ENCODE results near the gene HIVEP1. TPM values are rescaled to one million over a fixed set of nuclear protein-coding genes. Genes with fewer than 3 reads are reported as not detected.

Gene HIVEP1
- total RNA-seq, 1 donor from 2014 or later, result 27.8 TPM

DNA sequence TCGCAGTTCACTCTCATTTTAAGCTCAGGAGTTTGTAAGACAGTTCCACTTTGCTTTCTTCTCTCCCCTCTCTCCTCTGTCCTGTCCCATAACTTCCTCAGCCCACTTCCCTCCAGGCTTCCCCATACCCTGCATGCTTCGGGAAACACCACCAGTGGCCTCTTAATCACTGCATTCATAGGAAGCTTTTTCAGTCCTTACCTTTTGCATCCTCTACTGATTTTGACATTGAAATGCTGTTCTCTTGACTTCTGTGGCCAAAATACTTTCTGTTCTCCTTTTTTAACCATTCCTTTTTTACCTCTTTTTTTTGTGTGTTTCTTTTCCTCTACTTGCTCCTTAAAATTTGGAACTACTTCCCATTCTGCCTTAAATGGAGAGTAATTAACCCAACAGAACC is 69.7 kb downstream of the HIVEP1 start:
- Mint-ChIP-seq H3K9me3 (ENCODE audit: unreplicated experiment) (no peaks in the 10 kb centered on the region), H3K4me3 (ENCODE audit: unreplicated experiment) (no peak overlapping the region), H3K36me3 (ENCODE audit: unreplicated experiment) (no peaks in the 10 kb centered on the region), H3K27me3 (ENCODE audit: unreplicated experiment) (no peaks in the 10 kb centered on the region), H3K4me1 (ENCODE audit: unreplicated experiment) (peaks cover 18% of the 10 kb centered on the region), H3K27ac (ENCODE audit: unreplicated experiment) (no peak overlapping the region)
- TF ChIP-seq, protein P1, sequence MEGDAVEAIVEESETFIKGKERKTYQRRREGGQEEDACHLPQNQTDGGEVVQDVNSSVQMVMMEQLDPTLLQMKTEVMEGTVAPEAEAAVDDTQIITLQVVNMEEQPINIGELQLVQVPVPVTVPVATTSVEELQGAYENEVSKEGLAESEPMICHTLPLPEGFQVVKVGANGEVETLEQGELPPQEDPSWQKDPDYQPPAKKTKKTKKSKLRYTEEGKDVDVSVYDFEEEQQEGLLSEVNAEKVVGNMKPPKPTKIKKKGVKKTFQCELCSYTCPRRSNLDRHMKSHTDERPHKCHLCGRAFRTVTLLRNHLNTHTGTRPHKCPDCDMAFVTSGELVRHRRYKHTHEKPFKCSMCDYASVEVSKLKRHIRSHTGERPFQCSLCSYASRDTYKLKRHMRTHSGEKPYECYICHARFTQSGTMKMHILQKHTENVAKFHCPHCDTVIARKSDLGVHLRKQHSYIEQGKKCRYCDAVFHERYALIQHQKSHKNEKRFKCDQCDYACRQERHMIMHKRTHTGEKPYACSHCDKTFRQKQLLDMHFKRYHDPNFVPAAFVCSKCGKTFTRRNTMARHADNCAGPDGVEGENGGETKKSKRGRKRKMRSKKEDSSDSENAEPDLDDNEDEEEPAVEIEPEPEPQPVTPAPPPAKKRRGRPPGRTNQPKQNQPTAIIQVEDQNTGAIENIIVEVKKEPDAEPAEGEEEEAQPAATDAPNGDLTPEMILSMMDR (IDR thresholded peaks at IDR 0.05), result no peak
- DNase-seq (ENCODE audit: extremely low spot score, unreplicated experiment), result no peak

DNA sequence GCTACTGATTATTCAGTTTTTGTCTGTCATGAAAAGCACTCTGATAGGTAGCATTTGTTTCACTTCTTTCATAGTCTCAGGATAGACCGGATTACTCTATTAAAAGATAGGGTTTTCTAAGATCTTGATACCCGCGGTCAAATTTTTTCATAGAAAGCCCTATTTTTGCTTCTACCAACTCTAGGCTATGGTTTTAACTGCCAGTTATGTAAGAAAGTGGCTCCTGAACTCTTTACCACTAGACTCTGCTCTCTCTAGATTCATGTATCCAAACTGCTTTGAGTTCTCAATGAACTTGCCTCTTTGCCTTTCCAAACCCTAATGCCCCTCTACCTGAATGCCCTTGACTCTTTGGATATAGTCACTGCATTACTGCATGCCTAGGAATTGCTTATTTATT is 70.3 kb downstream of the HIVEP1 start:
- Mint-ChIP-seq H3K36me3 (ENCODE audit: unreplicated experiment) (no peaks in the 10 kb centered on the region), H3K4me3 (ENCODE audit: unreplicated experiment) (no peak overlapping the region), H3K9me3 (ENCODE audit: unreplicated experiment) (no peaks in the 10 kb centered on the region)

DNA sequence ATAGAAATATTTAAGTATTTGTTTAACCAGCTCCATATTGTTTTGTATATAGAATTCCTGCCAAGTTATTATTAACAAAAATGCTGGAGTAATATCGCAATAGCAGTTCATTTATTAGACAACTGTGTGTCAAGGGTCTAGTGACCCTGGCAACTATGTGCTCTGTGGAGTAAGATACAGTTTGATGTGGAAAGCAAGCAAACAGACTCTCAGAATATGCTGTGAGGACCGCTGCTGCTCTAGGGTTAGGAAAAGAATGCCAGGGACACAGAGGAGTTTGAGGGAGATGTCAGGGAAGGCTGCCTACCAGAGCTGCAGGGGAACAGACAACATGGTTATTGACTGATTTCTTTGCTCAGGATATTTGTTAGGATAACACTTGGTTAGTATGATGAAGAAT is 71.2 kb downstream of the HIVEP1 start:
- no peaks in the 10 kb centered on the region for H3K36me3 Mint-ChIP-seq (ENCODE audit: unreplicated experiment)
- TF ChIP-seq, protein P1 (IDR thresholded peaks at IDR 0.05), result no peak
- no peak for DNase-seq (ENCODE audit: extremely low spot score, unreplicated experiment)
- no peaks in the 10 kb centered on the region for H3K27me3 Mint-ChIP-seq (ENCODE audit: unreplicated experiment)
- peaks cover 18% of the 10 kb centered on the region for H3K4me1 Mint-ChIP-seq (ENCODE audit: unreplicated experiment)
- no peak overlapping the region for H3K27ac Mint-ChIP-seq (ENCODE audit: unreplicated experiment)
- H3K4me3 Mint-ChIP-seq (ENCODE audit: unreplicated experiment), result no peak overlapping the region
- no peaks in the 10 kb centered on the region for H3K9me3 Mint-ChIP-seq (ENCODE audit: unreplicated experiment)

More for the DNA sequence above, 70.3 kb downstream of the HIVEP1 start:
- Mint-ChIP-seq H3K4me1 (ENCODE audit: unreplicated experiment) (peaks cover 18% of the 10 kb centered on the region), H3K27me3 (ENCODE audit: unreplicated experiment) (no peaks in the 10 kb centered on the region), H3K27ac (ENCODE audit: unreplicated experiment) (no peak overlapping the region)
- TF ChIP-seq, protein P1 (IDR thresholded peaks at IDR 0.05), result no peak
- DNase-seq (ENCODE audit: extremely low spot score, unreplicated experiment), result no peak

DNA sequence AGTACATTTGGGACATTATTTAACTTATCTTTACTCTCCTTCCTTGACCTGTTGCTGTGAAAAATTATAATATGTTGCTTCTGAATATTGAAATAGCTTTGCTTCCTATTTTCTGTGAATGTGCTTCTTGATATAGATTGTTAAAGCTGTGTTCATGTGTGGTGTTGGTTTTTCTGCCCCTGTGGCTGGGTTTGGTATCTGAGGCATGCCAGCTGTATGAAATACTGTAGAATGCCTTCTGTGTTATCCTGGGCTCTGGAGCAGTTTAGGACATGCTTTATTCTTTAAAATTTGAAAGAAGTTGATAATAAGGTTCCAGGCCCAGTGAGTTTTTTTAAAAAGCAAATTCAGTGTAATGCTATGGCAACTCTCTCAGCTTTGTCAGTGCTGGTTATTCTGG is 71.7 kb downstream of the HIVEP1 start:
- H3K4me1 Mint-ChIP-seq (ENCODE audit: unreplicated experiment), result peaks cover 18% of the 10 kb centered on the region
- H3K4me3 Mint-ChIP-seq (ENCODE audit: unreplicated experiment), result no peak overlapping the region
- no peak for DNase-seq (ENCODE audit: extremely low spot score, unreplicated experiment)
- H3K27me3 Mint-ChIP-seq (ENCODE audit: unreplicated experiment), result no peaks in the 10 kb centered on the region
- H3K9me3 Mint-ChIP-seq (ENCODE audit: unreplicated experiment), result no peaks in the 10 kb centered on the region
- H3K36me3 Mint-ChIP-seq (ENCODE audit: unreplicated experiment), result no peaks in the 10 kb centered on the region
- TF ChIP-seq, protein P1 (IDR thresholded peaks at IDR 0.05), result no peak
- H3K27ac Mint-ChIP-seq (ENCODE audit: unreplicated experiment), result peak overlapping the region; percentile 61

DNA sequence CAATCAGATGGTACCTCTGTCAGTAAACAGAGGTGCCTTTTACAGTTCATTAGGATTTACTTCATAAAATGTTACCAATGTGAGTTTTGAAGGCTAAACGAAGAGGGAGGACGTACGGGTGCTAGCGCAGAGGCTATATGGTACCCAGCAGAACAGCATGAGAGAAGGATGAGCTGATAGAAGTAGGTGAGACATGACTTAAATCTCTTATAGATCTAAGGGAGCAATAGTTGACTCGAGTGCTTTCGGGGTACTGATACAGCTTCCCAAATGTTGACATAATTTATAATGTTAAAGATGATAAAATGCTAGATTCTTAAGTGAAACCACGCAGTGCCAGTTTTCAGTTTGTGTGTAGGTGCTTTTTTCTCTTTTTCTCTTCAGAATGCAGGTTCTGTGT is 72.6 kb downstream of the HIVEP1 start:
- TF ChIP-seq, protein P1 (IDR thresholded peaks at IDR 0.05), result no peak
- Mint-ChIP-seq H3K36me3 (ENCODE audit: unreplicated experiment) (peaks cover 2% of the 10 kb centered on the region), H3K9me3 (ENCODE audit: unreplicated experiment) (no peaks in the 10 kb centered on the region), H3K4me1 (ENCODE audit: unreplicated experiment) (peaks cover 18% of the 10 kb centered on the region), H3K27ac (ENCODE audit: unreplicated experiment) (no peak overlapping the region), H3K4me3 (ENCODE audit: unreplicated experiment) (no peak overlapping the region), H3K27me3 (ENCODE audit: unreplicated experiment) (no peaks in the 10 kb centered on the region)
- no peak for DNase-seq (ENCODE audit: extremely low spot score, unreplicated experiment)
